ENCODE measurements around the gene MARCKS. TPM values are rescaled to one million over a fixed set of nuclear protein-coding genes. Genes with fewer than 3 reads are reported as not detected.

MARCKS gene
- total and polyA plus RNA-seq, 2 of the 13 experiments (the other 11 are each of a cell fraction or from before 2014, with no cell fraction given): 30.5 to 39.5 TPM

DNA sequence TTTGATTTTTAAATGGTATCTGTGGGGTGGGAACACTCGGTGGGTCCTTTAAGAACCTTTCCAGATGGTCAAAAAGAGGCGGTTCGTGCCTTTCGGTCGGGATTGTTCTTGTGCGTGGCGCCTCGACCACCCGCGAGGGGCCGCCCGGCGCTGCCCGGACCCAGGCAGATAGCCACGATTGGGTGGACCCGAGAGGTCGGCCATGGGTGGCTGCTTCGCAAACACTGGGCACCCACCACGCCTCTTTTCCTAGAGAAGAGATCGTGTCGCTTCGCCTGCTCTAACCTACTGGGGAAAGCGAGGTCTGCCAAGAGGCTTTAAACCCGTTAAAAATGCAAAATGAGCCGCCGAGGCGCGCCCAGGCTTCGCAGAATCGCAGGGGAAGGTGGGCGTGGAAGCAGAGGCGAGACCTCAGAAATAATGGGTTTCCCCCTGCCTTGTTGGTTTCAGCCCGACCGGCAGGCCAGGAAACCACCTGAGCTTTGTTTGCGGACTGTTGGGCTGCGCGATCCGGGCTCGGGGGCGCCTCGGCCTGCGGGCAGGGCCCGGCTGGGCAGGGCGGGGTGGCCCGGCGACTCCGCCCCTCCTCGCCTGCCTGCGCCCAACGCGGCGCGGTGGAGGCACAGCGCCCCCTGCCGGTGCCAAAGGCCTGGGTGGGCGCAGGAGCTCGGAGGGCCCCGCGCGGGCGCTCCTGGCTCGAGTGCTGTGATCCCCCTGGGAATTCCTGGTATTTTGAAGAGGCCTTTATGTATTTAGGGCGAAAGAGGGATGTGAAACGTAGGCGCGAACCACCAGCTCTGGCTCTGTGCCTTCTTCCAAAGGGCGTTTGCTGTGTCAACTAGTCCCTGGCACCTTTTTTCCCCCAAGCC, 1.6 kb downstream of the MARCKS start (continued):
- TF ChIP-seq CC2D1A (CRISPR knock-in tag; IDR thresholded peaks at IDR 0.05): no peak
- 0 out of 2 replicates have a peak, but pooled peaks have one; percentile 23 for TF ChIP-seq HNF4G (IDR thresholded peaks at IDR 0.05; ENCODE audit: borderline replicate concordance, low read depth, low read length)
- TF ChIP-seq HNF4G (CRISPR knock-in tag; IDR thresholded peaks at IDR 0.05; ENCODE audit: borderline replicate concordance, low read depth): 0 out of 2 replicates have a peak, but pooled peaks have one; percentile 37
- peak; percentile 91 for TF ChIP-seq ZNF451 (CRISPR knock-in tag; IDR thresholded peaks at IDR 0.05)
- TF ChIP-seq ZBTB40 (IDR thresholded peaks at IDR 0.05): no peak
- TF ChIP-seq ZBTB40 (CRISPR knock-in tag; IDR thresholded peaks at IDR 0.05): no peak
- TF ChIP-seq ZNF550 (CRISPR knock-in tag; IDR thresholded peaks at IDR 0.05; ENCODE audit: borderline replicate concordance): no peak
- no peak for TF ChIP-seq ZNF577 (CRISPR knock-in tag; IDR thresholded peaks at IDR 0.05; ENCODE audit: borderline replicate concordance, low read depth)
- TF ChIP-seq ZNF619 (CRISPR knock-in tag; IDR thresholded peaks at IDR 0.05): 0 out of 2 replicates have a peak, but pooled peaks have one; percentile 37
- TF ChIP-seq ZSCAN29 (CRISPR knock-in tag; conservative IDR thresholded peaks at IDR 0.05): 0 out of 2 replicates have a peak, but pooled peaks have one; percentile 51
- TF ChIP-seq SOX6 (IDR thresholded peaks at IDR 0.05): no peak
- TF ChIP-seq SOX6 (CRISPR knock-in tag; IDR thresholded peaks at IDR 0.05): peak; percentile 51
- TF ChIP-seq AGO2 (optimal IDR thresholded peaks at IDR 0.05; ENCODE audit: low read depth, low read length): peak; percentile 97
- TF ChIP-seq EED (CRISPR knock-in tag; IDR thresholded peaks at IDR 0.05): no peak
- no peak; the same call in 1 of the 2 replicates for TF ChIP-seq KDM2A (CRISPR knock-in tag; IDR thresholded peaks at IDR 0.05; ENCODE audit: borderline replicate concordance, low read depth)
- TF ChIP-seq, protein P1, sequence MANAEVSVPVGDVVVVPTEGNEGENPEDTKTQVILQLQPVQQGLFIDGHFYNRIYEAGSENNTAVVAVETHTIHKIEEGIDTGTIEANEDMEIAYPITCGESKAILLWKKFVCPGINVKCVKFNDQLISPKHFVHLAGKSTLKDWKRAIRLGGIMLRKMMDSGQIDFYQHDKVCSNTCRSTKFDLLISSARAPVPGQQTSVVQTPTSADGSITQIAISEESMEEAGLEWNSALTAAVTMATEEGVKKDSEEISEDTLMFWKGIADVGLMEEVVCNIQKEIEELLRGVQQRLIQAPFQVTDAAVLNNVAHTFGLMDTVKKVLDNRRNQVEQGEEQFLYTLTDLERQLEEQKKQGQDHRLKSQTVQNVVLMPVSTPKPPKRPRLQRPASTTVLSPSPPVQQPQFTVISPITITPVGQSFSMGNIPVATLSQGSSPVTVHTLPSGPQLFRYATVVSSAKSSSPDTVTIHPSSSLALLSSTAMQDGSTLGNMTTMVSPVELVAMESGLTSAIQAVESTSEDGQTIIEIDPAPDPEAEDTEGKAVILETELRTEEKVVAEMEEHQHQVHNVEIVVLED (CRISPR knock-in tag; IDR thresholded peaks at IDR 0.05; ENCODE audit: borderline replicate concordance): no peak; the same call in 1 of the 2 replicates
- no peak for TF ChIP-seq KLF9 (CRISPR knock-in tag; IDR thresholded peaks at IDR 0.05; ENCODE audit: low read depth)
- TF ChIP-seq PLSCR1 (CRISPR knock-in tag; IDR thresholded peaks at IDR 0.05; ENCODE audit: borderline replicate concordance): no peak
